Loucy (cell line): Measurements from ENCODE around the gene TPX2.
A peak's percentile ranks its signal among the peaks of the same experiment; 100 is the strongest.

Experiments
- H2AFZ ChIP-seq: fragments of 200-600 bp; sonication (generic); 2 replicates; pipeline ENCODE4 v1.6.0; 2016; ENCODE audit warnings: antibody characterized with exemption, mild to moderate bottlenecking, low read length, moderate library complexity
- H3F3A ChIP-seq: fragments of 200-600 bp; 2 replicates; pipeline ENCODE4 v1.6.0; 2016; ENCODE audit warnings: antibody characterized with exemption, low read depth, mild to moderate bottlenecking
- H3K27me3 ChIP-seq: fragments of 200-600 bp; sonication (generic); 2 replicates; pipeline ENCODE4 v1.6.1; 2014; ENCODE audit warnings: low read length, mild to moderate bottlenecking; ENCODE audit not compliant: insufficient read depth, poor library complexity, severe bottlenecking
- H3K36me3 ChIP-seq: fragments of 200-600 bp; sonication (generic); 2 replicates; pipeline ENCODE4 v1.6.1; 2016; ENCODE audit warnings: low read length; ENCODE audit not compliant: insufficient read depth
- H3K4me1 ChIP-seq: fragments of 200-600 bp; sonication (generic); 2 replicates; pipeline ENCODE4 v1.5.1; 2014; ENCODE audit warnings: low read length, mild to moderate bottlenecking; ENCODE audit not compliant: insufficient read depth, poor library complexity, severe bottlenecking
- H3K4me2 ChIP-seq: fragments of 200-600 bp; sonication (generic); 2 replicates; pipeline ENCODE4 v1.6.0; 2014; ENCODE audit warnings: antibody characterized with exemption, low read length, low read depth, mild to moderate bottlenecking; ENCODE audit not compliant: poor library complexity, severe bottlenecking
- H3K4me3 ChIP-seq: fragments of 200-600 bp; sonication (generic); 2 replicates; pipeline ENCODE4 v1.5.1; 2014; ENCODE audit warnings: low read length, mild to moderate bottlenecking, mixed read lengths; ENCODE audit not compliant: poor library complexity, severe bottlenecking
- H3K79me2 ChIP-seq: fragments of 200-600 bp; sonication (generic); 2 replicates; pipeline ENCODE4 v1.6.1; 2014; ENCODE audit warnings: low read length; ENCODE audit not compliant: insufficient read depth
- H3K9ac ChIP-seq: fragments of 200-600 bp; sonication (generic); 2 replicates; pipeline ENCODE4 v1.6.0; 2014; ENCODE audit warnings: mild to moderate bottlenecking, low read depth, low read length, moderate library complexity; ENCODE audit not compliant: poor library complexity, severe bottlenecking
- H3K9me2 ChIP-seq: fragments of 200-600 bp; sonication (generic); replicated peaks from 2 replicates; pipeline ENCODE4 v1.6.1; 2016; ENCODE audit warnings: low read depth, low read length, mixed read lengths
- H3K9me3 ChIP-seq: fragments of 200-600 bp; sonication (generic); 2 replicates; pipeline ENCODE4 v1.6.1; 2014; ENCODE audit warnings: mild to moderate bottlenecking, antibody characterized with exemption, low read length, low read depth; ENCODE audit not compliant: insufficient read depth
- H4K20me1 ChIP-seq: fragments of 200-600 bp; sonication (generic); 2 replicates; pipeline ENCODE4 v1.6.0; 2014; ENCODE audit warnings: antibody characterized with exemption, low read length, mild to moderate bottlenecking; ENCODE audit not compliant: insufficient read depth, poor library complexity, severe bottlenecking
- CTCF ChIP-seq: fragments of 200-600 bp; sonication (generic); conservative IDR thresholded peaks from 2 replicates; pipeline ENCODE4 v1.5.1; 2014; ENCODE audit warnings: mild to moderate bottlenecking, antibody characterized with exemption, low read length
- EZH2phosphoT487 ChIP-seq: fragments of 200-600 bp; IDR thresholded peaks from 2 replicates; pipeline ENCODE4 v1.6.1; 2018; ENCODE audit warnings: antibody characterized with exemption, mild to moderate bottlenecking, moderate library complexity, borderline replicate concordance

TPX2 gene

GRCh38 chr20:31738729-31739549 is at the start of gene TPX2:
Gene TPX2 (plus strand): TSS chr20:31739290. CDS start chr20:31757477, 18,187 bp downstream.
- peaks cover 57% of the 10 kb centered on the region for H3K79me2 ChIP-seq

DNA sequence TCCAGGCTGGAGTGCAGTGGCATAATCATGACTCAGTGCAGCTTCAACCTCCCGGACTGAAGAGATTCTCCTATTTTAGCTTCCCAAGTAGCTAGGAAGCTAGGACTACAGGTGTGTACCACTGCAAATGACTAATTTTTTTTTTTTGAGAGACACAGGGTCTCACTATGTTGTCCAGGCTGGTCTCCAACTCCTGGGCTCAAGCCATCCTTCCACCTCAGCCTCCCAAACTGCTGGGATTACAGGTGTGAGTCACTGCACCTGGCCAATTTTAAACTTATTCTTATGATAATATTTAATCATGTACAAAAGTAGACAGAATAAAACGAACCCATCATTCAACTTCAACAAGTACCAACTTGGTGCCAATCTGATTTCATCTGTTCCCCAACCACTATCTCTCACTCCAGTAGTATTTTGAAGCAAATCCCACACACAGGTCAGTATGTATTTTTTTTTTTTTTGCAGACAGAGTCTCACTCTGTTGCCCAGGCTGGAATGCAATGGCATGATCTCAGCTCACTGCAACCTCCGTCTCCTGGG is 48.9 kb upstream of the TPX2 start:
- Histone ChIP-seq H3K9ac (no peak overlapping the region), H3K79me2 (peaks cover 73% of the 10 kb centered on the region), H2AFZ (no peak overlapping the region), H3K4me1 (peaks cover 70% of the 10 kb centered on the region), H3K9me3 (no peaks in the 10 kb centered on the region), H3K27me3 (no peaks in the 10 kb centered on the region), H3K9me2 (no peaks in the 10 kb centered on the region), H3K4me3 (no peak overlapping the region), H3K4me2 (peak overlapping the region; percentile 13), H4K20me1 (peaks cover 18% of the 10 kb centered on the region), H3F3A (peaks cover 14% of the 10 kb centered on the region; the same call in 1 of the 2 replicates), H3K36me3 (peaks cover 21% of the 10 kb centered on the region; the same call in 1 of the 2 replicates)
- no peak for TF ChIP-seq CTCF
- no peak for TF ChIP-seq EZH2phosphoT487

More at GRCh38 chr20:31738729-31739549, at the start of gene TPX2:
- Histone ChIP-seq H2AFZ (peak within 1 kb of the TSS; percentile 85), H3K9me3 (no peaks in the 10 kb centered on the region), H3K36me3 (no peaks in the 10 kb centered on the region), H4K20me1 (peaks cover 23% of the 10 kb centered on the region), H3K9ac (peak within 1 kb of the TSS; percentile 93), H3K4me2 (peak within 1 kb of the TSS; percentile 89), H3F3A (no peaks in the 10 kb centered on the region), H3K4me1 (peaks cover 21% of the 10 kb centered on the region), H3K9me2 (no peaks in the 10 kb centered on the region), H3K27me3 (no peaks in the 10 kb centered on the region), H3K4me3 (peak within 1 kb of the TSS; percentile 96)
- TF ChIP-seq EZH2phosphoT487 = no peak
- TF ChIP-seq CTCF = peak; percentile 15; the same call in 1 of the 2 replicates

GRCh38 chr20:31691646-31692275 is 47.3 kb upstream of the TPX2 start:
- Histone ChIP-seq H3K4me3 (peak overlapping the region; percentile 50), H3K27me3 (no peaks in the 10 kb centered on the region), H3K9me3 (no peaks in the 10 kb centered on the region), H4K20me1 (peaks cover 21% of the 10 kb centered on the region), H3F3A (peaks cover 7% of the 10 kb centered on the region; the same call in 1 of the 2 replicates), H3K4me2 (peak overlapping the region; percentile 74), H3K9me2 (no peaks in the 10 kb centered on the region), H3K4me1 (peaks cover 57% of the 10 kb centered on the region), H2AFZ (no peak overlapping the region), H3K36me3 (peaks cover 19% of the 10 kb centered on the region), H3K79me2 (peaks cover 71% of the 10 kb centered on the region), H3K9ac (peak overlapping the region; percentile 43)
- TF ChIP-seq EZH2phosphoT487 (no peak; the same call in 1 of the 2 replicates), CTCF (no peak)
